Erythroblast (primary cell): ENCODE results near the gene FSD1.

Source experiments
- GATA1 ChIP-seq: IDR thresholded peaks from 2 replicates; pipeline ENCODE4 v1.6.1; 2011; ENCODE audit warnings: low read depth, mild to moderate bottlenecking, control low read depth, low read length, moderate library complexity
- POLR2A ChIP-seq: IDR thresholded peaks from 2 replicates; pipeline ENCODE4 v1.6.1; 2011; ENCODE audit warnings: mild to moderate bottlenecking, low read length

DNA sequence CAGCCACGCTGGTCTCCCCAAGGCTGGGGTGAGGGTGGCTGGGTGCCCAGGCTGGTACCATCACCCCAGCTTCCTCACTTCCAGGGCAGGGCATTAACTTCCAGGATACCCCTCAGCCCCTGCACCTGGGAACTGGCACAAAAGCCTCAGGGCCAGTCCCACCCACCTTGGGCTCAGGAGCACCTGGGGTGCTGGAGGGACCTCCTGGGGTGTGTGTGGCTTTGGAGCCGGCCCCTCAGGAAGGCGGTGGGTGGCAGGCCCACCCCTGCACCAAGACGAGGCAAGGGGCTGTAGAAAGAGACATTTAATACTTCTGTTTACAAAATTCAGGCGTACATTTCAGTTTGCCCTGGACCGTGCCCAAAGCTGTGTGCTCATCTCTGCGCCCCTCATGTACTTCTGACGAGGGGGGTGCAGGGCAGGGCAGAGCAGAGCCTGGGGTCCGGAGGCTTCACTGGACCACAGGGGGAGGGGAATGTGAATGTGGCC lies 55.7 kb downstream of the FSD1 start:
- TF ChIP-seq POLR2A (peak; percentile 34), GATA1 (no peak)
